ENCODE results near the gene EIF4A3.

GRCh38 chr17:80141463-80142165 is 5.3 kb downstream of the EIF4A3 start:
- TF ChIP-seq, protein P1, sequence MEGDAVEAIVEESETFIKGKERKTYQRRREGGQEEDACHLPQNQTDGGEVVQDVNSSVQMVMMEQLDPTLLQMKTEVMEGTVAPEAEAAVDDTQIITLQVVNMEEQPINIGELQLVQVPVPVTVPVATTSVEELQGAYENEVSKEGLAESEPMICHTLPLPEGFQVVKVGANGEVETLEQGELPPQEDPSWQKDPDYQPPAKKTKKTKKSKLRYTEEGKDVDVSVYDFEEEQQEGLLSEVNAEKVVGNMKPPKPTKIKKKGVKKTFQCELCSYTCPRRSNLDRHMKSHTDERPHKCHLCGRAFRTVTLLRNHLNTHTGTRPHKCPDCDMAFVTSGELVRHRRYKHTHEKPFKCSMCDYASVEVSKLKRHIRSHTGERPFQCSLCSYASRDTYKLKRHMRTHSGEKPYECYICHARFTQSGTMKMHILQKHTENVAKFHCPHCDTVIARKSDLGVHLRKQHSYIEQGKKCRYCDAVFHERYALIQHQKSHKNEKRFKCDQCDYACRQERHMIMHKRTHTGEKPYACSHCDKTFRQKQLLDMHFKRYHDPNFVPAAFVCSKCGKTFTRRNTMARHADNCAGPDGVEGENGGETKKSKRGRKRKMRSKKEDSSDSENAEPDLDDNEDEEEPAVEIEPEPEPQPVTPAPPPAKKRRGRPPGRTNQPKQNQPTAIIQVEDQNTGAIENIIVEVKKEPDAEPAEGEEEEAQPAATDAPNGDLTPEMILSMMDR (optimal IDR thresholded peaks at IDR 0.05 in 1 of 3, IDR thresholded peaks at IDR 0.05 in 1 of 3, conservative IDR thresholded peaks at IDR 0.05 in 1 of 3; ENCODE audit: extremely low read depth in 1 of 3, insufficient read depth in 2 of 3, low read length in 3 of 3) = no peak
- TF ChIP-seq EZH2 (IDR thresholded peaks at IDR 0.05; ENCODE audit: low read length) = no peak

All from keratinocyte (primary cell).